Measurements from ENCODE around the gene HCST. TPM values are rescaled to one million over a fixed set of nuclear protein-coding genes. Genes with fewer than 3 reads are reported as not detected.

HCST gene
- total and polyA plus RNA-seq, 2 of the 4 experiments (the other 2 are of a cell fraction): 1.5 TPM; not detected in 1

DNA sequence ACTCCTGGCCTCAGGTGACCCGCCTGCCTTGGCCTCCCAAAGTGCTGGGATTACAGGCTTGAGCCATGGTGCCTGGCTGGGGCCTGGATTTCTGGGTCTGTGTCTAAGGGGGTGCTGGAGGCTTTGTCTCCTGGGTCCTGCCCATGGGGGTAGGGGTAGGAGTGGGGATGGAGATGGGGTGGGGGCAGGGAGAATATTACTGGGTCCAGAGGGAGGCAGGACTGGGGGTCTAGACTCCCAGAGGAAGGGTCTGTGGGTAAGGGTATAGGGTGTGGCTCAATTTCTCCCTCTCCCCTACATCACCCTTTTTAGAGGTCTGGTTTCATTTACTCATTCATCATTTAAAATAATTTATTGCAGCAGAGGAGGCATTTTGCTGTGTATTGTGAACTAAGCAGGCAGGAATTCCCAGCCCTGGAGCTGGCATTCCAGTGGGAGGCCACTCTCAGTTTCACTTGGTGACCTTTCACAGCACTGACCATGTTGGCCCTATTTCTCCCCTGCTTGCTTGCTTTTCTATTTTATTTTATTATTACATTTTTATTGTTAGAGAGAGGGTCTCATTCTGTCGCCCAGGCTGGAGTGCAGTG, 1.2 kb upstream of the HCST start (continued):
- TF ChIP-seq NFE2L2 (IDR thresholded peaks at IDR 0.05; ENCODE audit: low read depth, low read length): no peak

DNA sequence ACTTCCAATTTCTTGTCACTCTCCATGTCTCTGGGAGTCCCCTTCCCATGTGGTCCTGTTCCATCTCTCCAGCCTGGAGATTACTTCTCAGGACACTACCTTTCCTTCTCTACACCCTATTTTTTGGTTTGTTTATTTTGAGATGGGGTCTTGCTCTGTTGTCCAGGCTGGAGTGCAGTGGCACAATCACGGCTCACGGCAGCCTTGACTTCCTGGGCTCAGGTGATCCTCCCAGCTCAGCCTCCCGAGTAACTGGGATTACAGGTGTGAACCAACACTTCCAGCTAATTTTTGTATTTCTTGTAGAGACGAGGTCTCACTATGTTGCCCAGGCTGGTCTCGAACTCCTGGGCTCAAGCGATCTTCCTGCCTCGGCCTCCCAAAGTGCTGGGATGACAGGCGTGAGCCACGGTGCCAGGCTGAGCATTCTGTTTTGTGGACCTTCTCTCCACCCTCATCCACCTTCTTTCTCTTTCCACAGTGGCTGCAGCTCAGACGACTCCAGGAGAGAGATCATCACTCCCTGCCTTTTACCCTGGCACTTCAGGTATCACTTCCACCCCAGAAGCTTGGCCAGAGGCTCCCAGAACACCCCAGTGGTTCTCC, 644 bp downstream of the HCST start:
- Histone ChIP-seq H3K79me1 (ENCODE audit: low read depth in 1 of 2, low read length in 2 of 2) (peaks cover 8 to 22% of the 10 kb centered on the region in 2 experiments; a peak in 3 of 4 replicates), H3K4ac (ENCODE audit: low read depth, low read length) (peak overlapping the region; percentile 93), H3K4me2 (ENCODE audit: low read depth, low read length) (peak overlapping the region; percentile 25), H2BK15ac (ENCODE audit: low read depth, low read length) (peak overlapping the region; percentile 78; the same call in 1 of the 3 replicates), H3K18ac (ENCODE audit: low read depth, low read length) (peak overlapping the region; percentile 26), H3K23ac (ENCODE audit: low read depth, low read length) (peak overlapping the region; percentile 29; the same call in 1 of the 2 replicates), H4K8ac (ENCODE audit: low read depth in 2 of 2, low read length in 2 of 2) (peak overlapping the region; percentile 77 to 98), H2AFZ (replicated peaks; ENCODE audit: low read length, poor library complexity) (peak overlapping the region; percentile 89), H3K4me3 (ENCODE audit: insufficient read depth, low read depth, low read length) (no peak overlapping the region), H3K4me1 (ENCODE audit: control insufficient read depth, insufficient read depth, low read length) (peaks cover 37% of the 10 kb centered on the region), H4K91ac (ENCODE audit: insufficient read depth, low read depth, low read length) (peak overlapping the region; percentile 91), H3K9me3 (ENCODE audit: control insufficient read depth, insufficient read depth, low read length) (no peaks in the 10 kb centered on the region), H2BK5ac (ENCODE audit: low read depth, low read length, poor library complexity, severe bottlenecking) (peak overlapping the region; percentile 59), H3K36me3 (ENCODE audit: control insufficient read depth, insufficient read depth, low read length) (no peaks in the 10 kb centered on the region), H3K56ac (ENCODE audit: extremely low read depth, insufficient read depth, low read length) (no peak overlapping the region), H2AK5ac (ENCODE audit: low read depth, low read length) (peak overlapping the region; percentile 98), H2BK20ac (ENCODE audit: low read depth, low read length) (peak overlapping the region; percentile 94), H4K5ac (ENCODE audit: low read depth, low read length) (peak overlapping the region; percentile 93), H2AK9ac (replicated peaks; ENCODE audit: low read depth, low read length, poor library complexity) (peak overlapping the region; percentile 88), H4K20me1 (ENCODE audit: insufficient read depth, low read length) (no peaks in the 10 kb centered on the region), H2BK120ac (ENCODE audit: low read depth, low read length) (peak overlapping the region; percentile 83), H3K27ac (ENCODE audit: insufficient read depth, low read length) (peak overlapping the region; percentile 72), H3K9ac (ENCODE audit: low read depth, low read length) (peak overlapping the region; percentile 58; the same call in 1 of the 2 replicates), H3K14ac (replicated peaks; ENCODE audit: low read depth, low read length) (peak overlapping the region; percentile 87; the same call in 1 of the 2 replicates), H3K27me3 (ENCODE audit: control insufficient read depth, insufficient read depth, low read length) (no peaks in the 10 kb centered on the region), H3K9me1 (ENCODE audit: insufficient read depth, low read length) (peaks cover 22% of the 10 kb centered on the region)
- in situ Hi-C loops (cut with MboI; ENCODE audit: low sequenced_read_pairs) (no loop called here), intact Hi-C loops (cut with micrococcal nuclease) (no loop called here), dilution Hi-C loops (cut with HindIII; ENCODE audit: low sequenced_read_pairs, unreplicated experiment) (no loop called here)
- DNase-seq (no peak), ATAC-seq (ENCODE audit: low read depth) (no peak)
- BruUV-seq (replicated peaks): no TSS peak
- ChIA-PET CTCF (no interaction called here), POLR2A (ENCODE audit: unreplicated experiment) (no interaction called here)
- WGBS, 2 experiments (ENCODE audit: extremely low coverage in 2 of 2, insufficient read length in 1 of 2): 86% methylated on average over 5 of the region's 10 CpGs; no CpG with 5 or more reads in 1 of the 2 experiments
- TF ChIP-seq MAFK (IDR thresholded peaks at IDR 0.05; ENCODE audit: low read depth, low read length) (no peak), RCOR1 (IDR thresholded peaks at IDR 0.05; ENCODE audit: insufficient replicate concordance, low read length) (no peak), BHLHE40 (IDR thresholded peaks at IDR 0.05; ENCODE audit: low read depth, low read length) (no peak), RFX5 (IDR thresholded peaks at IDR 0.05; ENCODE audit: low read depth, low read length) (no peak), MXI1 (IDR thresholded peaks at IDR 0.05; ENCODE audit: borderline replicate concordance, low read depth, low read length) (no peak), CHD1 (IDR thresholded peaks at IDR 0.05; ENCODE audit: low read depth, low read length) (no peak), CEBPB (IDR thresholded peaks at IDR 0.05; ENCODE audit: low read depth, low read length) (no peak), FOS (IDR thresholded peaks at IDR 0.05; ENCODE audit: low read depth, low read length) (no peak), NFE2L2 (IDR thresholded peaks at IDR 0.05; ENCODE audit: low read depth, low read length) (no peak), MAZ (IDR thresholded peaks at IDR 0.05; ENCODE audit: borderline replicate concordance, low read depth, low read length) (no peak)
- TF ChIP-seq, protein P1, sequence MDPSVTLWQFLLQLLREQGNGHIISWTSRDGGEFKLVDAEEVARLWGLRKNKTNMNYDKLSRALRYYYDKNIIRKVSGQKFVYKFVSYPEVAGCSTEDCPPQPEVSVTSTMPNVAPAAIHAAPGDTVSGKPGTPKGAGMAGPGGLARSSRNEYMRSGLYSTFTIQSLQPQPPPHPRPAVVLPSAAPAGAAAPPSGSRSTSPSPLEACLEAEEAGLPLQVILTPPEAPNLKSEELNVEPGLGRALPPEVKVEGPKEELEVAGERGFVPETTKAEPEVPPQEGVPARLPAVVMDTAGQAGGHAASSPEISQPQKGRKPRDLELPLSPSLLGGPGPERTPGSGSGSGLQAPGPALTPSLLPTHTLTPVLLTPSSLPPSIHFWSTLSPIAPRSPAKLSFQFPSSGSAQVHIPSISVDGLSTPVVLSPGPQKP (IDR thresholded peaks at IDR 0.05; ENCODE audit: borderline replicate concordance, low read depth, low read length): no peak
- TF ChIP-seq, protein P2, sequence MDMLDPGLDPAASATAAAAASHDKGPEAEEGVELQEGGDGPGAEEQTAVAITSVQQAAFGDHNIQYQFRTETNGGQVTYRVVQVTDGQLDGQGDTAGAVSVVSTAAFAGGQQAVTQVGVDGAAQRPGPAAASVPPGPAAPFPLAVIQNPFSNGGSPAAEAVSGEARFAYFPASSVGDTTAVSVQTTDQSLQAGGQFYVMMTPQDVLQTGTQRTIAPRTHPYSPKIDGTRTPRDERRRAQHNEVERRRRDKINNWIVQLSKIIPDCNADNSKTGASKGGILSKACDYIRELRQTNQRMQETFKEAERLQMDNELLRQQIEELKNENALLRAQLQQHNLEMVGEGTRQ (IDR thresholded peaks at IDR 0.05; ENCODE audit: low read depth, low read length): no peak

Measured in IMR-90 (cell line).